Retinal pigment epithelial cell (primary cell): ENCODE data around the gene CUL3.

ENCODE experiments used
- DNase-seq: peaks from one replicate; pipeline ENCODE4 v3.0.0-alpha.2; 2010; ENCODE audit warnings: low read depth
- H3K4me3 ChIP-seq: 2 replicates; pipeline ENCODE4 v1.5.1; 2011; ENCODE audit warnings: mild to moderate bottlenecking, low read length, control low read depth, moderate library complexity
- CTCF ChIP-seq: conservative IDR thresholded peaks from 2 replicates; pipeline ENCODE4 v1.5.1; 2011; ENCODE audit warnings: low read depth, low read length, control low read depth, inconsistent platforms

Gene CUL3

GRCh38 chr2:224560549-224560948 lies 24.6 kb downstream of the CUL3 start:
- DNase-seq: no peak
- TF ChIP-seq CTCF: no peak

GRCh38 chr2:224557610-224558009 lies 27.6 kb downstream of the CUL3 start:
- H3K4me3 ChIP-seq: no peak overlapping the region
- no peak for TF ChIP-seq CTCF
- DNase-seq: no peak

More at GRCh38 chr2:224560549-224560948, 24.6 kb downstream of the CUL3 start:
- no peak overlapping the region for H3K4me3 ChIP-seq

GRCh38 chr2:224556381-224556780 lies 28.8 kb downstream of the CUL3 start:
- TF ChIP-seq CTCF: no peak
- no peak for DNase-seq
- H3K4me3 ChIP-seq: no peak overlapping the region

DNA sequence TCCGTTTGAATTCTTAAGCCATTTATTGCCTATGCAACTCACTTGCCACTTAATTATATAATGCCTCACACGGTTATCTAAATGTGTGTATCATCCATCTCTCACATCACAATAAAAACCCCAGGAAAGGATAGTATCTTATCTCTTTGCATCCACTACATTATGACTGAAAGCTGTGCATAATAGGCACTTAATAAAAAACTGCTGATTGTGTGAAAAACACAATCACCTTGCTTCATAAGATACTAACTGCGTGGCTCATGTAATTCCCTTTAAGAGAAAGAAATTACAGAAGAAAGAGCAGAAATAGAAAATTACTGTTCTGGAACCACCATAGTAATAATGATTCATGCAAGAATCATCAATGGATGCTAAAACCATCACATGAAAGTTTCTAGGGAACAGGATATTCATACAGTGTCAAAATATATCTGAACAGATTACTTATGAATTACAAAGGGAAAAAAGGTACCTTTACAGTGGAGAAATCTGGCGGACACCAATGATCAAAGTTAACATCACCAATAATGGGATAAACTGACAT lies 29.3 kb downstream of the CUL3 start:
- no peak for DNase-seq
- TF ChIP-seq CTCF: no peak
- H3K4me3 ChIP-seq: no peak overlapping the region

DNA sequence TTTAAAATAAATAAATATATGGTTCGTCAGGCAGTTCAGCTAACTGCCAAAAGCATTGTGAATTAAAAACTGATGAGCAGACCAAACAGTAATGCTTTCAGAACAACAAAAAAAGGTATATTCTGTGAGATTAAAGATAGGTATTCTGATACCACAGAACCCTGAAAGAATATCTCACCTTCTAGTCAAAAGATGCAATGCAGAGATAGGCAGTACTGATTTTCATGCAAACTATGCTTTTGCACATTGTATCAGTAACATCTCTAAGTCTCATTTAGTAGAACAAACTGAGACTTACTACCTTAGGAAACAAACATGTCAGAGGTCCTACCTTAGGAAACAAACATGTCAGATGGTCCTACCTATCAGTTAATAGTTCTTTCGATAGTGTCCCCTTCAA lies 32.4 kb downstream of the CUL3 start:
- no peak overlapping the region for H3K4me3 ChIP-seq
- no peak for TF ChIP-seq CTCF
- DNase-seq: no peak

GRCh38 chr2:224551693-224552092 lies 33.5 kb downstream of the CUL3 start:
- no peak overlapping the region for H3K4me3 ChIP-seq
- no peak for DNase-seq
- TF ChIP-seq CTCF: no peak

GRCh38 chr2:224546926-224547325 lies 38.2 kb downstream of the CUL3 start:
- no peak for TF ChIP-seq CTCF
- H3K4me3 ChIP-seq: no peak overlapping the region
- no peak for DNase-seq
